H9 (cell line): ENCODE data around the gene HS3ST3B1. TPM values are rescaled to one million over a fixed set of nuclear protein-coding genes. Genes with fewer than 3 reads are reported as not detected.

Source experiments
- DNase-seq: peaks from one replicate; pipeline ENCODE4 v3.0.0-alpha.2; 2017
- H2AFZ ChIP-seq: one replicate; pipeline ENCODE4 v1.6.1; 2013; ENCODE audit warnings: mild to moderate bottlenecking, low read length, control low read depth, moderate library complexity
- H2AK5ac ChIP-seq: 2 replicates; pipeline ENCODE4 v1.6.1; 2013; ENCODE audit warnings: low read length, control low read depth, mixed read lengths; ENCODE audit not compliant: insufficient read length
- H2BK120ac ChIP-seq: one replicate; pipeline ENCODE4 v1.6.1; 2013; ENCODE audit warnings: low read depth, mild to moderate bottlenecking, low read length, control low read depth, inconsistent platforms; ENCODE audit not compliant: poor library complexity, severe bottlenecking
- H2BK12ac ChIP-seq: 2 replicates; pipeline ENCODE4 v1.6.1; 2013; ENCODE audit warnings: low read length, control low read depth, mixed read lengths, low read depth; ENCODE audit not compliant: insufficient read length
- H2BK15ac ChIP-seq: 2 replicates; pipeline ENCODE4 v1.6.1; 2013; ENCODE audit warnings: low read depth, low read length, control low read depth
- H2BK20ac ChIP-seq: one replicate; pipeline ENCODE4 v1.6.1; 2013; ENCODE audit warnings: low read depth, mild to moderate bottlenecking, low read length, control low read depth, inconsistent platforms; ENCODE audit not compliant: poor library complexity, severe bottlenecking
- H2BK5ac ChIP-seq: 2 replicates; pipeline ENCODE4 v1.6.1; 2013; ENCODE audit warnings: low read length, control low read depth, mixed read lengths; ENCODE audit not compliant: insufficient read length
- H3K14ac ChIP-seq: 2 replicates; pipeline ENCODE4 v1.6.1; 2013; ENCODE audit warnings: low read length, control low read depth; ENCODE audit not compliant: insufficient read depth
- H3K18ac ChIP-seq: 2 replicates; pipeline ENCODE4 v1.6.1; 2013; ENCODE audit warnings: low read depth, mild to moderate bottlenecking, mixed read lengths, low read length, control low read depth; ENCODE audit not compliant: insufficient read length
- H3K23ac ChIP-seq: 2 replicates; pipeline ENCODE4 v1.6.1; 2013; ENCODE audit warnings: low read length, control low read depth, mixed read lengths, low read depth; ENCODE audit not compliant: insufficient read length
- H3K23me2 ChIP-seq: 2 replicates; pipeline ENCODE4 v1.6.1; 2013; ENCODE audit warnings: low read depth, mild to moderate bottlenecking, mixed read lengths, low read length, control low read depth; ENCODE audit not compliant: insufficient read length, poor library complexity, severe bottlenecking
- H3K27ac ChIP-seq: 2 replicates; pipeline ENCODE4 v1.5.1; 2013; ENCODE audit warnings: low read length, control low read depth, mixed read lengths, low read depth; ENCODE audit not compliant: insufficient read length
- H3K27me3 ChIP-seq: 2 replicates; pipeline ENCODE4 v1.6.1; 2013; ENCODE audit warnings: low read length, control low read depth, inconsistent platforms; ENCODE audit not compliant: insufficient read depth
- H3K4ac ChIP-seq: 2 replicates; pipeline ENCODE4 v1.6.1; 2013; ENCODE audit warnings: low read depth, mild to moderate bottlenecking, control low read depth, inconsistent platforms, low read length, moderate library complexity
- H3K4me1 ChIP-seq: 2 replicates; pipeline ENCODE4 v1.6.1; 2013; ENCODE audit warnings: low read length, control low read depth, inconsistent platforms; ENCODE audit not compliant: insufficient read depth
- H3K4me2 ChIP-seq: 2 replicates; pipeline ENCODE4 v1.6.1; 2013; ENCODE audit warnings: low read length, control low read depth, mixed read lengths; ENCODE audit not compliant: insufficient read length, insufficient read depth
- H3K56ac ChIP-seq: 2 replicates; pipeline ENCODE4 v1.6.1; 2013; ENCODE audit warnings: low read depth, mild to moderate bottlenecking, mixed read lengths, low read length, control low read depth; ENCODE audit not compliant: insufficient read length
- H3K79me1 ChIP-seq: 2 replicates; pipeline ENCODE4 v1.6.1; 2013; ENCODE audit warnings: low read depth, mild to moderate bottlenecking, moderate library complexity, low read length, control low read depth, inconsistent platforms; ENCODE audit not compliant: insufficient read depth, poor library complexity, severe bottlenecking
- H3K79me2 ChIP-seq: 2 replicates; pipeline ENCODE4 v1.6.1; 2013; ENCODE audit warnings: low read length, control low read depth, inconsistent platforms; ENCODE audit not compliant: insufficient read depth
- H3K9ac ChIP-seq: 2 replicates; pipeline ENCODE4 v1.6.1; 2013; ENCODE audit warnings: low read length, control low read depth, mixed read lengths; ENCODE audit not compliant: insufficient read length; ENCODE audit errors: extremely low read depth
- H3K9me3 ChIP-seq: one replicate; pipeline ENCODE4 v1.6.1; 2013; ENCODE audit warnings: low read depth, low read length, inconsistent platforms; ENCODE audit not compliant: control insufficient read depth
- H3T11ph ChIP-seq: one replicate; pipeline ENCODE4 v1.6.1; 2013; ENCODE audit warnings: mild to moderate bottlenecking, low read length, control low read depth, inconsistent platforms
- H4K20me1 ChIP-seq: one replicate; pipeline ENCODE4 v1.6.1; 2013; ENCODE audit not compliant: control insufficient read depth, insufficient read length, insufficient read depth
- H4K5ac ChIP-seq: 2 replicates; pipeline ENCODE4 v1.6.1; 2013; ENCODE audit warnings: low read depth, mild to moderate bottlenecking, mixed read lengths, low read length, control low read depth; ENCODE audit not compliant: insufficient read length
- H4K8ac ChIP-seq: replicated peaks from 2 replicates; pipeline ENCODE4 v1.6.1; 2013; ENCODE audit warnings: low read length, control low read depth, mixed read lengths, low read depth; ENCODE audit not compliant: insufficient read length
- H4K91ac ChIP-seq: 2 replicates; pipeline ENCODE4 v1.6.1; 2013; ENCODE audit warnings: low read depth, mild to moderate bottlenecking, moderate library complexity, mixed read lengths, low read length, control low read depth; ENCODE audit not compliant: insufficient read length
- H3K27ac Mint-ChIP-seq, 3 experiments: 2 replicates in 2 of 3; 3 replicates in 1 of 3; pipeline ENCODE4 v1.8.0; 2020 to 2021; ENCODE audit warnings: mixed read lengths in 3 of 3, mild to moderate bottlenecking in 1 of 3, moderate library complexity in 1 of 3
- H3K27me3 Mint-ChIP-seq: 2 replicates; pipeline ENCODE4 v1.8.0; 2021; ENCODE audit warnings: low read depth, mild to moderate bottlenecking, moderate library complexity, mixed read lengths
- H3K36me3 Mint-ChIP-seq, 3 experiments: 2 replicates in 2 of 3; 3 replicates in 1 of 3; pipeline ENCODE4 v1.8.0; 2020 to 2021; ENCODE audit warnings: low read depth in 3 of 3, mixed read lengths in 3 of 3; ENCODE audit not compliant: insufficient read depth in 1 of 3
- H3K4me1 Mint-ChIP-seq, 2 experiments: 2 replicates each; pipeline ENCODE4 v1.8.0; 2020; ENCODE audit warnings: mixed read lengths in 2 of 2
- H3K4me3 Mint-ChIP-seq, 2 experiments: 2 replicates in 1 of 2; 3 replicates in 1 of 2; pipeline ENCODE4 v1.8.0; 2020 to 2021; ENCODE audit warnings: mild to moderate bottlenecking in 2 of 2, mixed read lengths in 2 of 2, moderate library complexity in 1 of 2
- H3K9me3 Mint-ChIP-seq, 2 experiments: 2 replicates in 1 of 2; 3 replicates in 1 of 2; pipeline ENCODE4 v1.8.0; 2020; ENCODE audit warnings: mild to moderate bottlenecking in 2 of 2, mixed read lengths in 2 of 2, moderate library complexity in 1 of 2
- WGBS: extraction: QIAGEN DNeasy Blood & Tissue Kit; methylation state at CpG from one replicate; pipeline ENCODE4 v1.1.7; 2013; ENCODE audit warnings: missing lambda C conversion rate, low lambda C conversion rate, mixed read lengths; ENCODE audit not compliant: insufficient read length; ENCODE audit errors: extremely low coverage; 5-methylcytosine and 5-hydroxymethylcytosine counted together
- total RNA-seq: library from RNA; stranded (reverse); gene quantifications from 2 replicates; pipeline ENCODE4 v1.2.1, GENCODE V29; 2021
- TF ChIP-seq, protein P1 (sequence below): fragments of 200-600 bp; sonication (generic); conservative IDR thresholded peaks from 3 replicates; pipeline ENCODE4 v1.8.0; 2021; ENCODE audit warnings: antibody characterized with exemption, mild to moderate bottlenecking

Gene HS3ST3B1
- total RNA-seq, 1 experiment from 2014 or later = 2.8 TPM

DNA sequence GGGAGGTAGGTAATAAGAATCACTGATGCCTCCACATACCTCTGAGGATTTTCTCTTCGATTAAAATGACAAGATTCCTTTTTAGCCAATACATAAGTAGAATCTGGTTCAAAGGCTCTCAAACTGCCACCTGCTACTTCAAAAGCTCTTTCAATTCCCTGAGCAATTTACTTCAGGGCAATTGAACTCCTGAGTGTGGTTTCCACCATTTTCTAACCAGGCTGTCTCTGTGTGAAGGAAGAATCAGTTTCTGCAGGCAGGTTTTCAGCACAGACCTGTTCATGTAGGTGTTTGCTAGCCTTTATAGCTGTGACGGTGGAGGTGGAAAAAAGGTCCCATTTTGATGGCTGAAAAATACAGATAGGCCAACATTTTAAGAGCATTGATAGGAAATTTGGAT, 18.2 kb upstream of the HS3ST3B1 start:
- Mint-ChIP-seq H3K9me3 (peaks cover 0 to 3% of the 10 kb centered on the region in 2 experiments; a peak in 2 of 5 replicates), H3K4me3 (no peak overlapping the region), H3K27ac (no peak overlapping the region), H3K36me3 (peaks cover 0 to 1% (median 0%) of the 10 kb centered on the region in 3 experiments; a peak in 1 of 7 replicates), H3K27me3 (peaks cover 3% of the 10 kb centered on the region), H3K4me1 (no peaks in the 10 kb centered on the region)
- Histone ChIP-seq H2BK20ac (no peak overlapping the region), H2BK5ac (no peak overlapping the region), H3K56ac (no peak overlapping the region), H2AFZ (no peak overlapping the region), H3K4me2 (no peak overlapping the region), H2BK120ac (no peak overlapping the region), H2BK12ac (no peak overlapping the region), H3K27me3 (no peaks in the 10 kb centered on the region), H3K23me2 (no peaks in the 10 kb centered on the region), H2AK5ac (no peak overlapping the region), H4K8ac (no peak overlapping the region), H4K5ac (no peak overlapping the region), H3K9me3 (no peaks in the 10 kb centered on the region), H2BK15ac (no peak overlapping the region), H3K9ac (no peak overlapping the region), H3K23ac (no peak overlapping the region), H3K79me1 (no peaks in the 10 kb centered on the region), H3T11ph (no peak overlapping the region), H3K27ac (no peak overlapping the region), H3K18ac (no peak overlapping the region), H3K79me2 (no peaks in the 10 kb centered on the region), H4K20me1 (no peaks in the 10 kb centered on the region), H3K14ac (no peak overlapping the region), H3K4ac (no peak overlapping the region), H4K91ac (no peak overlapping the region), H3K4me1 (no peaks in the 10 kb centered on the region)
- no CpG with 5 or more reads among the region's 2 CpGs for WGBS
- no peak for DNase-seq
- TF ChIP-seq, protein P1, sequence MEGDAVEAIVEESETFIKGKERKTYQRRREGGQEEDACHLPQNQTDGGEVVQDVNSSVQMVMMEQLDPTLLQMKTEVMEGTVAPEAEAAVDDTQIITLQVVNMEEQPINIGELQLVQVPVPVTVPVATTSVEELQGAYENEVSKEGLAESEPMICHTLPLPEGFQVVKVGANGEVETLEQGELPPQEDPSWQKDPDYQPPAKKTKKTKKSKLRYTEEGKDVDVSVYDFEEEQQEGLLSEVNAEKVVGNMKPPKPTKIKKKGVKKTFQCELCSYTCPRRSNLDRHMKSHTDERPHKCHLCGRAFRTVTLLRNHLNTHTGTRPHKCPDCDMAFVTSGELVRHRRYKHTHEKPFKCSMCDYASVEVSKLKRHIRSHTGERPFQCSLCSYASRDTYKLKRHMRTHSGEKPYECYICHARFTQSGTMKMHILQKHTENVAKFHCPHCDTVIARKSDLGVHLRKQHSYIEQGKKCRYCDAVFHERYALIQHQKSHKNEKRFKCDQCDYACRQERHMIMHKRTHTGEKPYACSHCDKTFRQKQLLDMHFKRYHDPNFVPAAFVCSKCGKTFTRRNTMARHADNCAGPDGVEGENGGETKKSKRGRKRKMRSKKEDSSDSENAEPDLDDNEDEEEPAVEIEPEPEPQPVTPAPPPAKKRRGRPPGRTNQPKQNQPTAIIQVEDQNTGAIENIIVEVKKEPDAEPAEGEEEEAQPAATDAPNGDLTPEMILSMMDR = no peak
